Astrocyte (in vitro differentiated cells and primary cell): ENCODE results near the gene DNASE1L2.

Experiments
- CTCF ChIP-seq: IDR thresholded peaks from 2 replicates; pipeline ENCODE4 v1.5.1; 2011; ENCODE audit warnings: low read depth, mild to moderate bottlenecking, inconsistent platforms, low read length, moderate library complexity; ENCODE audit not compliant: insufficient read depth
- EZH2 ChIP-seq: IDR thresholded peaks from 2 replicates; pipeline ENCODE4 v1.6.1; 2012; ENCODE audit warnings: mild to moderate bottlenecking, low read length, inconsistent platforms; ENCODE audit not compliant: insufficient read depth

GRCh38 chr16:2273931-2274330 is 37.7 kb downstream of the DNASE1L2 start:
- TF ChIP-seq CTCF, result no peak
- TF ChIP-seq EZH2, result no peak
